NK-92 (cell line): ENCODE data around the gene SCLT1.

Experiments
- DNase-seq: peaks from one replicate; lab custom pipeline; 2025; ENCODE audit not compliant: unreplicated experiment; lab: John Stamatoyannopoulos, UW

The SCLT1 gene

DNA sequence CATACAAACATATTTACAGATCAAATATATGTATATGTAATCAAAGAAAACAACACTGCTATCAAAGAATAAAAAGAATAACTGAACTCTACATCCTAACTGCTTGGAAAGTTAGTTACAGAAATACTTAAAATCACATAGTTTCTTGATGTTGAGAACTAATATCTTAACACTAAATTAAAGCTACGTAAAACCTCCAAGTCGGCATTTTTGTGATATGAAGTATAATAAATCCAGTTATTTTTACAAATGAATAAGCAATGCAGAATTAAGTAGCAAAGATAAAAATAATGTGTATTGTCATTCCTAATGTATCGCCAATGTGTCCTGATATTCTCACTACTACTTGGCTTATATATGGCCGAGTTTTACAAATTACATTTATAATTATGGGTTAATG is 215.4 kb downstream of the SCLT1 start:
- no peak for DNase-seq

DNA sequence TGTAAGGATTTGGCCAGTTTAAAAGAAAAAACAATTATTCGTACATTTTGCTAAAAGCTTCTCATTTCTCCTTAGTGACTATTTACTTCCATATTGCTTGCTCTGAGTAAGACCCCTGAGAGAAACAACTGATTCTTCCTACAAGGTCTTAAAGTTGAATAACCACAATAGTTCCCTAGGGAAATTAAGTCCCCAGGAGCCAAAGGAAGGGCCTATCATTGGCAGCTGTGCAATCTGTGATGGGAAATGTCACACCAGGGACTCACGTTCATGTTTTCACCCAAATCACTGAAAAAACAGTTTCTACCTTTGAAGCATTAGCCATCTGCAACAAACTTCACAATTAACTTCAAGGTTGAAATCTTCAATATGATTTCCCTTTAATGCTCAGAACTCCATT is 217.1 kb downstream of the SCLT1 start:
- DNase-seq: no peak

DNA sequence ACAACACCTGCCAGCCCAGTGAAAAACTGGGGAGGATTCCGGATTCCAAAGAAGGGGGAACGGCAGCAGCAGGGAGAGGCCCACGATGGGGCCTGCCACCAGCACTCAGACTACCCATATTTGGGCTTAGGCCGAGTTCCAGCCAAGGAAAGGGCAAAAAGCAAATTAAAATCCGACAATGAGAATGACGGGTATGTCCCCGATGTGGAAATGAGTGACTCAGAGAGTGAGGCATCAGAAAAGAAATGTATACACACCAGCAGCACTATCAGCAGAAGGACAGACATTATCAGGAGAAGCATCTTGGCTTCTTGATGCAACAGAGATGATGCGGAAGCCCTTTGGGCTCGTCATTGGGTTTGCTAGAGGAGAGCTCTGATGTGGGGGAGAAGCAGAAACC is 221.4 kb downstream of the SCLT1 start:
- no peak for DNase-seq

DNA sequence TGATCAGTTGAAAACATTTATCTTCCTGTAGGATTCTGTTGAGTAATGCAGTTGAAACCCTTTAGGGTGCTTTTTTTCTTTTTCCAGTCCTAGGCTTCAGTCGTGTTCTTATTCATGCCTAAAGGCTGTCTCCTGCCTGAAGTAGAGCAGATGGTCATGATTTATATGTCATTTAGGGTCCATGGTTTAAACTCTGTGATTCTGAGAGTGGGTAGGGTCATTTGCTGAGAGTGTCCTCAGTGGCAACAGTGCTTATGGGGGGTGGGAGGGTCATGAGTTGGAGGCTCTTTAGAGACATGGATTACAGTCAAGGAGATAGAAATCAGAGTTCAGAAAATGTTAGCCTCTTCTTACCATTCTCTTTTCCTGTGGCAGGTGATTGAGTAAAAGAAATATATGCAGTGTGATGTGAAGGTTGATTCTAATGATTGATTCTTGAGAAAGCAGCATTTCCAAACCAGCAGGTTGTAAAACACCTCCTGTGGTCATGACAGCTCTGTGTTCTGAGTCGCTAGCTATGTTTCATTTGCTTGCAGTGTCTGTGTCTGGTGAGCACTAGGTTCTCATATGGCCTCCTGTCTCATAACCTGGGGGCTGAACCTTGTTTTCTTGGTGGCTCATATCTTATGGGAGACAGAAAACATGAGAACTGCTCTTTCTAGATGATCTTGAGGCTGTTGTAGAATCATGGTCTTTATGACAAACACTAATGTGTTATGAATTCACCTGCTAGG is 223.4 kb downstream of the SCLT1 start:
- no peak for DNase-seq

DNA sequence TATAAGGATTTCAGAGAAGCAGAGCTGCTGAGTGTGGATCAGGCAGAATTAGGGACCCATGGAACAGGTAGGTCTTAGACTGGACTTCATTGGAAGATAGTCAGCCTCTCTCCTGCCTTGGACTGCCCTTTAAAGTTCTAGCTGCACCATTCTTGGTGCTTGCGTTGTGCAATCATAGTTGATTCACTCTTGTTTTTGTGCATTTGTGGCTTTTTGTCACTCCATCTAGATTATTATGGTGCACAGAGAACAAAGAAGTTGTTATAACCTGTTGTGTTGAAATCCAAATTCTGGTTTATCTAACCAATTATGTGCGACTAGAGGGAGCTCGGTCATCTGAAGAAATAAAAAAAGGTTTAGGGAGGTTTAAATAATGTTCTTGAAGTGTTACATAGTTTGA is 224.6 kb downstream of the SCLT1 start:
- no peak for DNase-seq

DNA sequence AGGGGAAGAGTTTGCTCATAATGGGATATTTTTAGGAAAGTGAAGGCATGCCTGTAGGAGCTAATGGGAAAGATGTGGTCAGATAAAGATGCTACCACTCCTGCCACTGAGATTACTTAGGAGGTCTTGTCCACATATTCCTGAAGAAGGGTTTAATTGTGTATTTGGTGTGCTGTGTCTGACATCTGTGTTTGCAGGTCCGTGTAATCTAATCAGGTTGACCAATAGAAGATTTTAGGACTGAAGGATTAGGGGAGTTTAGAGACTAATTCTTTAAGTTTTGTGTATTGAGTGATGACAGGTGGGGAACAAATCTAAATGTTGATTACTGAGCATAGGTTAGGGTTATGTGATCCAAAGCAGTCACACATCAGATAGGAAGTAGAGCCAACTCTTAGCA is 226.6 kb downstream of the SCLT1 start:
- no peak for DNase-seq

DNA sequence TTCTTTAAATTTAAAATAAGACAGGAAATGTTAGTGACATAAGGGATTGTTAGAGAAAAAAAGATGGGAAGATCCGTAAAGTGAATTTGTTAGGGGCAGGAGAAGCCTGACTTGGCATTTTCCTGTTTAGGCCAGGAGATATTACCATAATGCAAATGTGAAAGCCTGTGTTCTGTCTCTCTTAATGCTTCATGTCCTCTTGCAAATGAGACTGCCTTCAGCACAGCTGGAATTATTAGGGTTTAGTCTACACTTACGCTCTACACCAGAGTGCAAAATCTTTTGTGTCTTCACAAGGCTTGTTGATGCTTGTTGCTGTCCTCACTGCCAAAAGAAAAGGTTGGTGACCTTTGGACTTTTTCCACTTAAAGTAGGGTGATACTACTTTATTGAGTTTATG is 227.1 kb downstream of the SCLT1 start:
- no peak for DNase-seq

DNA sequence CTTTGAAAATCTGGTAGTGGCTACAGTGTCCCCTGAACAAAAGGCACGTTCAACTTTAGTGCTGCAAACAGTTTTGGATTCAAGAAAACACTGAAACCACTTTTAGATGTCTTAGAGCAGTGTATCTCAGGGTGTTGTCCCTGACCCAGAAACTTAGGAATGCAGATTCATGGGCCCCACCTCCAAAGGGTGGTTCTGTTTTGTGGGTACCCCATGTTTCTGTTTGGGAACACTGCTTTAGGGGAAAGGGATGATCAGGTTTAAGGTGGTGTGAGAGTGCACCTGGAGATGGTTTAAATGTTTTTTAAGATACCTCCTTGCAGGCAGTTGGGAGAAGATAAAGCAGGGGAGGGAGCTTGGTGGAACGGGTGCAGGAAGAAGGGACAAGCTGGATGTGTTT is 228.2 kb downstream of the SCLT1 start:
- no peak for DNase-seq

DNA sequence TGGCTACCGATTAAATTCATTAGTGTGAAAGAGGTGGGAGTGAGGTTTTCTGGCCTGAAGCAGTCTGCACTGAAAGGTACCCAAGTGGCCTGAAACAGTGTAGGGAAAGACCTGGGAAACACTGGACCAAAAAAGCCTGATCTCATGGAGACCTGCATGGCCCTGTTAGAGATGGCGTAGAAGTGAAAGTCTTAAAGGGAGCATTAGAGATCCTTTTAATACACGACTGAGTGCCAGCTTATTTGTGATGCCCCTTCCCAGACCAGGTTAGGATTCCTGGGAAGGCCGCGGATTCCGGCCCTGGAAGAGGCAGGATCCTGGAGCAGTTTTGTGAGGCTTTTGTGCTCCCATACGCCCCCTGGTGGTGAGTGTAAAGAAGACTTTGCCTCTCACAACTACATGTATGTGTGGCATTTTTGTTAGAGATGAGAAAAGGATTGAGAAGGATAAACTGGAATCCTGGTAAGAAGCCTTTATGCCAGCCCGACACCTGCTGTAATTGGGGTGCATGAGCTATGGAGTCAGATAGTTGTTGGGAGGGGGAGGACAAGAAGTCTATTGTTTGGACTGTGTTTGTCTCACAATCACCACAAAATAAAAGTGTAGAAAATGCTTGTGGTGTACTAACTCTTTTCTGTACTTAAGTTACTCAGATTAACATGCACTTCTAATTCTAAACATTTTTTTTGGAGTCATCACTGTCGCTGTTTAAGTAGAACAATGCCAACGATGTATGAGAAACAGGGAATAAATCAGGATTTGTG is 229.8 kb downstream of the SCLT1 start:
- DNase-seq: no peak

DNA sequence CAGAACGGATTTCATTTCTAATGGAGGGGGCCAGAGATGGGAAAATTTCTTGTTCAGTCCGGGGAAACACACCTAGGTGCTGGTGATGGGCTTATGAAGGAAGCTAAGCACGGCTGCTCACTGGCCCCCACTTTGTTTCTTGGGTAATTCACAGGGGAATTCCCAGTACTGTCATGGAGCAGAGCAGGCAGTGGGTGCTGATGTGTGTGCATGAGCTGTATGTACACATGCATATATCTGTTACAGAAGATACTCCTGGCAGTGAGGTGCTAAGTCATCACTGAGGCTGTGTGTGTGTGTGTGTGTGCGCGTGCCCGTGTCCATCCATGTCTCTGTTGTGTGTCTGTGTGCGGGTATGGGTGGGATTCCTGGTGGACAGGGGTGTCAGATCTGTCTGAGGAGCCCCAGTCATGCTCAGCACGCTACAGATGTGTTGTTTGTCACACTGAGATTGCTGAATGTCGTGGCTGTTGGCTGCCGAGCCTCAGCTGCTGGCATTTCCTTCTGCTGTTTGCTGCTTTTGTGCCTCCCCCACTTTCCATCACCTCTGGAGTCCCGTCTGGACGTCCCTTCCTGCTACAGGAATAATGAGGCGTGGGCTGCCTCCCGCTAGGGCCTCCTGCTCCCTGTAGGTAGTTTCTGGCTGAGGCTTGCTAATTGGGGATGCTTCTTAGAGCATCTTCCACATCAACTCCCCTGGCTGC is 230.6 kb downstream of the SCLT1 start:
- DNase-seq: no peak

DNA sequence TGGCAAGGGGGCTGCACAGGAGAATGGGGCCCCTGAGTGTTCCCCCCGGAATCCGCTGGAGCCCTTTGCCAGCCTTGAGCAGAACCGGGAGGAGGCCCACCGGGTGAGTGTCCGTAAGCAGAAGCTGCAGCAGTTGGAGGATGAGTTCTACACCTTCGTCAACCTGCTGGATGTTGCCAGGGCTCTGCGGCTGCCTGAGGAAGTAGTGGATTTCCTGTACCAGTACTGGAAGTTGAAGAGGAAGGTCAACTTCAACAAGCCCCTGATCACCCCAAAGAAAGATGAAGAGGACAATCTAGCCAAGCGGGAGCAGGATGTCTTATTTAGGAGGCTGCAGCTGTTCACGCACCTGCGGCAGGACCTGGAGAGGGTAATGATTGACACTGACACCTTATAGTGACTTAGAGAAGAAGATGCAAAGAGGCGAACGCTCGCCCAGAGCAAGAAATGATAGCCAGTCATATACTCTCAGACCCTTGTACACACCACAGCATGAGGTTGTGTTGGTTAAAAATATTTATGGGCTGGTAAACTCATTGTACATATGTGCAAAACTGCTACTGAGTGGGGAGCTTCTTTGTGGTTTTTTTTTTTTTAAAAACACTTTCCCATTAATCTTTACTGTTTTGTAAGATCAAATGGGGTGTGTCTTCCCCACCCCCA is 231.4 kb downstream of the SCLT1 start:
- DNase-seq: no peak

DNA sequence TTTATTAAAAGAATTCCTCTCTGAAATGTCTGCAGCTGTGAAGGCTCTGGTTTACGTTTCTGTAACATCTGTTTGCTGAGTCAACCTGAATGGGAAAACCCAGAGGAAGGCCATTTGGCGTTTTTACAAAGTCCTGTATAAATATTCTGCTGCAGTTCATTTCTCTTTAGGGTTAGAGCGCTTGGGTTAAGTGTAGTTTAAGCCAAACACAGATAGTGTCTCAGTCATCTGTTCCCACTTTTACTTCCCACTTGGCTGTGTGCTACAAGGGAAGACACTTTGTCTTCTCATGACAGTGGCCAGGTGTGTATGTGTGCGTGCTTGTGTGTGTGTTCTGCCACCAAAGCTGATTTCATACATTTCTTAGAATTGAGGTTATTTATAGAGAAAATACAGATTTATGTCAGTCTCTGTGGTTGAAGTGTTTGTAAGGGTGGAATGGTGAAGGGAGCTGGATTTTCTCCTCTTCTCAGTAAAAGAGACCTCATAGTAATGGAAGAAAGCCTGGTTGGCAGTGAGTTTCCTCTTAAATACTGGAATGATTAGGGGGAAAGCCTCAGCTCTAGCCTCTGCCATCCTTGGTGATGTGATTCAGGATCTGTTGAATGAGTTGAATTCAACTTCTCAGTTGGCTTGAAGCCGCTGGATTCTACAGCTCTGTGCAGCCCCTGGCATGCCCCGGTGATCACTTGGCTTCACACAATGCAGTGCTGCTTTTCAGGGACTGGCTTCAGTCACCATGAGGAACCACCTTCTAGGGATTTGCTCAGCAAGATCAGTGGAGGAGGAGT is 233.3 kb downstream of the SCLT1 start:
- DNase-seq: no peak

DNA sequence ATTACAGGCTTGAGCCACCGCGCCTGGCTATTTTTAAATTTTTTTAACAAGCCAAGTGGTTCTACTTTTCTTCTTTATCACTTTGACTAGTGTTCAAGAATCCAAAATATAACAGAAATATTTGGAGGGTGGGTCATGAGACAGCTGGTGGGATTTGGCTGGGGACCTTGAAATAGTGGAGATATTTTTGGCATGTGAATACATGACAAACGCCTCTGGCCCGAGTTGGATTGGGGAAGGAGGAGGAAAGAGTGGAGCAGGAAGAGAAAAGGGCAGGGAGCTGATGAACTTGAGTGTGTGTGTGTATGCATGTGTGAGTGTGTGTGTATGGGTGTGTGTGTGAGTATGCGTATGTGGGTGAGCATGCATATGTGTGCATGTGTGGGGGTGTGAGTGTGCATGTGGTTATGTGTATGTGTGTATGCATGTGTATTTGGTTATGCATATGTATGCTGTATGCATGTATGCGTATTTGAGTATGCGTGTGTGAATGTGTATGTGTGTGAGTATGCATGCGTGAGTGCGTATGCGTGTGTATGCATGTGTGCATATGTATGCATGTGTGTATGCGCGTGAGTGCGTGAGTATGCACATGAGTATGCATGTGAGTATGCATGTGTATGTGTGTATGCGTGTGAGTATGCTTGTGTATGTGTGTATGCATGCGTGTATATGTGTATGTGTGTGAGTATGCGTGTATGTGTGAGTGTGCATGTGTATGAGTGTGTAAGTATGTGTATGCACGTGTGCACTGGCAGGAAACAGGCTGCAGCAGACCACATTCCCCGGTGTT is 234.3 kb downstream of the SCLT1 start:
- DNase-seq: no peak

DNA sequence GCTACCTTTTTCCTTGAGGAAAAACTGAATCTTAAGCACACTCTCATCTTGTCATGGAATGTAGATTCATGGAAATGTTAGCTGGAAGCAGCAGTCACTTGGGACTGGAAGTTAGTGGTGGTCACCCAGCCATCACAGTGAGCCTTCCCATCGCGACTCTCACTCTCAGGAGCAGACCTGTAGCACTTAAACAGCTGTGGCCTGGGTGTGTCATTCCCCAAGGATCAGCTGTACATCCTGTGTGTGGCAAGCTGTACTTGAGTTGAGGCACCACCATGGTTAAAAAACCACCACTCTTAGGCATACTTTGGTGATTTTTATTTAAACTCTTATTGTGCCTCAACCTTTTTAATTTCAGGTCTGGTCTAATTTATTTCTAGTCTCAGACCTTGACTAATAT is 237.1 kb downstream of the SCLT1 start:
- DNase-seq: no peak

DNA sequence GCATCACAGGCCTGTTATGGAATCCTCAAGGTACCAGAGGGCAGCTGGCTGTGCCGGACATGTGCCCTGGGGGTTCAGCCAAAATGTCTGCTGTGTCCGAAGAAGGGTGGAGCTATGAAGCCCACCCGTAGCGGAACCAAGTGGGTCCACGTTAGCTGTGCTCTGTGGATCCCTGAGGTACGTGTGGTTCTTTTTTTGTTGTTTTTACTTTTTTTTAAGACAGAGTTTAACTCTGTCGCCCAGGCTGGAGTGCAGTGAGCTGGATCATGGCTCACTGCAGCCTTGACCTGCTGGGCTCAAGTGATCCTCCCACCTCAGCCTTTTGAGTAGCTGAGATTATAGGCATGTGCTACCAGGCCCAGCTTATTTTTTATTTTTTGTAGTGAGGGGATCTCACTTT is 237.7 kb downstream of the SCLT1 start:
- no peak for DNase-seq

DNA sequence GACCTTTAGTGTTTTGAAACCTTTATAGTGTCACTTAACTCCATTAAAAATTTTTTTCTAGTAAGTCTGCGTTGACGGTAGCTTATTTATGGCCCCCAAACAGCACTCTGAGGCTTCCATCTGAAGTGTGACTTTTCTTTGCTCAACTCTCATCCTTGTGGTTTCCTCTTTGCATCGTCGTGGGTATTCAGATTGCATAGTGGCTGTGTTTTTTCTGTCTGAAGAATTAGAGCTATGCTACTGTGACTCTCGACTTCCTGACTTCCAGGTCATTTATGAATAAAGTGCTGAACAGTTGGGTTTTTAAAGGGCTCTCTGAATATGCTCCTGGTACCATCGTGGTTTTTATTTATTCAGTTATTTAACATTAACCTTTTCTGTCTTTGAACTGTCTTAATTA is 238.9 kb downstream of the SCLT1 start:
- DNase-seq: no peak

DNA sequence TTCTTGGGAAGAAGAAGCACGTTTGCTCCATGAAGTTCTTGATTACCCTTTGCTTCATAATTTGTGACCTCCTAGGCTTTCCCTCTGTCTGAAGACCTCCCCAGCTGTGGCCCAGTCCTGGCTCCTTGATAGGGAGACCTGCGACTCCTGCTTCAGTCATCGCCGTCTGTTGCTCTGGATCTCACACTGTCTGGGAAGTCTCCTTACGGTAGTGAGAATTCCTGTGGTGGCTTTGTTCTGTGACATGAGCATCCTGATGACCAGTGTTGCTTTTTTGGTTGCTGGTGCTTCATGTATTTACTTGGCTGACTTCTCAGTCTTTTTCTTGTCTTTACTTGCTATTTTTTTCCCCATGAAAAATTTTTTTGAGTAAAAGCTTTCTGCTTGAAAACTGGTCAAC is 239.6 kb downstream of the SCLT1 start:
- DNase-seq: no peak

DNA sequence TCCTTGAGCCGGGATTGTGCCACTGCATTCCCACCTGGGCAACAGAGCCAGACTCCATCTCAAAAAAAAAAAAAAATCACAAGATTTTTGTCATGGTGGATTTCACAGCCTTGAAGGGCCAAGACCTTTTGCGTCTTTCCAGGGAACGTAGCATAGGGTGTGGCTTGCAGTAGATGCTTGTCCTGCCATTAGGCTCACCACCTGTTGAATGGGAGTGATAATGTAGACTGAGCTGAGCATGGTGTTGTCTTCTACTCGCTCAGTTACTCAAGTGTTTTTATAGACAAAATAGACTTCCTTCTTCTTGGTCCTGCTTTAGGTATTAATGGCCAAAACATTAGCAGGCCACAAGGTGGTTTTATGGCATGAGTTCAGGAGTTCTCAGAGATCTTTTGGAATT is 243.1 kb downstream of the SCLT1 start:
- DNase-seq: no peak

DNA sequence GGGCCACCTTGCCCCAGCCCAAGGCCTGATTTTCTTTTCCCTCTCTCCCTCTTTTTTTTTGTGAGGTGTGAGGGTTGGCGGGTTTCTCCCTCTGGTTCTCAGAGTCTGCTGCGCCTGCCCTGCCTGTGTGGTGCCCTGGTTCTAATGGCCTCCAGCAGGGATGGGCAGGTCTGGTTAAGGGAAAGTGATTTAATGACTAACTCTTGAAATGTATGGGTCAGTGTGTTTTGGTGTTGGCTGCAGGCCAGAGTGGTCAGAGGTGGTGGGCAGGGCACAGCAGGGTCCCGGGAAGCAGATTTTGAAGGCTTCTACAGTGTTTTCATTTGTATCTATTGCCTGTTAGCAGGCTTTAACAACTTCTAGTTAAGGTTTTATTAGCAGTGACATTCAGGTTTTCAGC is 244.9 kb downstream of the SCLT1 start:
- no peak for DNase-seq

DNA sequence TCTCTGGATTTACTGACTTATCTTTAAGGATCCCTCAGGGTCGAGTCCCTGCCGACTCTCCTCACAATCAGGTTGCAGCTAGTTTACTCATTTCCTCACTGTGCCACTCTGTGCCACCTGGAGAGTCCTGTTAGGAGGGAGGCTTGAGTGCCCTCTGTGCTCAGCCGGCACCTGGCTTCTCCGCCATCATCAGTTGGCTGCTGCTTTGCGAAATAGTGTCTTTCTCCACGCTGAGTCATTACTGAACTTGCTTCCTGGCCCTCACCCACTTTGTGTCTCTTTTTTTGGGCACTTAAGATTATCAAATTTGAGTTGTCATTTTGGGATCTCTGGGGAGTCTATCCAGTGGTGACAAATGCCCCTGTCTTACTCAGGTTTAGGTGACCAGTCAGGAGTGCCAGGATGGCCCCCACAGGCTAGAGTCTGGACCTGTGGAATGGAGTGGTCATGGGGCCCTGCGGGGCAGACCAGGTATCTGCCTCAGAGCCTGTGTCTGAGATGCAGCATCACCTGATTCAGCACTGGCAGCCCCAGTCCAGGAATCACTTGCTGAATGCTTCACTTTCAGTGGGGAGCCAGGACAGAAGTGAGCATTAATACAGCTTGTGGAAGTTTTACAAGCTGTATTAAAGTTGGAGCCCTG is 246.1 kb downstream of the SCLT1 start:
- no peak for DNase-seq
